K562 (cell line): ENCODE measurements around the gene LST1. TPM values are rescaled to one million over a fixed set of nuclear protein-coding genes. Genes with fewer than 3 reads are reported as not detected.

Experiments used
- ATAC-seq: fragments of 200-7000 bp; cut with Tn5 transposase; 3 replicates; pipeline ENCODE4 v1.9.1; 2020; ENCODE audit warnings: moderate library complexity
- BruUV-seq: library from RNA; stranded (reverse); fragments of 400-500 nt; replicated peaks from 2 replicates; lab custom pipeline; 2021; lab: Mats Ljungman, UMichigan
- CTCF ChIA-PET: fragments of 300-600 bp; formaldehyde crosslinking; extraction: SDS; loops from one replicate; lab custom pipeline; 2021; ENCODE audit warnings: low intra/inter-chr PET ratio; lab: Yijun Ruan, JAX
- POLR2A ChIA-PET: fragments of 300-600, 350-650 bp; sonication (Branson Sonifier 250); formaldehyde crosslinking; extraction: SDS; loops from one replicate; lab custom pipeline; 2021; ENCODE audit warnings: antibody characterized with exemption, inconsistent platforms; lab: Yijun Ruan, JAX
- DNase-seq, 4 experiments: peaks; one replicate each; pipeline versions ENCODE4 v3.0.0 to v3.0.0-alpha.2; 2011 to 2018; ENCODE audit warnings: low spot score in 3 of 4, mixed read lengths in 3 of 4; ENCODE audit errors: extremely low read depth in 1 of 4
- FAIRE-seq: peaks from 2 replicates; lab custom pipeline; 2011; peaks lifted over from hg19 to GRCh38; lab: Jason Lieb, UNC
- H2AFZ ChIP-seq: 2 replicates; pipeline ENCODE4 v1.6.0; 2011; ENCODE audit warnings: low read depth, low read length, control low read depth, inconsistent platforms
- H3K27ac ChIP-seq: fragments of 200-600 bp; 3 replicates; pipeline ENCODE4 v1.8.0; 2011; ENCODE audit warnings: low read depth, mild to moderate bottlenecking, control low read depth, inconsistent platforms, low read length, moderate library complexity, mixed read lengths; ENCODE audit errors: extremely low read depth
- H3K27me3 ChIP-seq, 2 experiments: fragments of 300-600 bp in 1 of 2; 2 replicates in 1 of 2; 3 replicates in 1 of 2; pipeline versions ENCODE4 v1.6.0 to v1.8.0; 2011; ENCODE audit warnings: inconsistent platforms in 2 of 2, low read length in 2 of 2, mild to moderate bottlenecking in 1 of 2, mixed read lengths in 1 of 2, moderate library complexity in 1 of 2; ENCODE audit not compliant: control insufficient read depth in 2 of 2, insufficient read depth in 2 of 2
- H3K36me3 ChIP-seq: fragments of 300-600 bp; 3 replicates; pipeline ENCODE4 v1.8.0; 2011; ENCODE audit warnings: mild to moderate bottlenecking, low read length, inconsistent platforms; ENCODE audit not compliant: control insufficient read depth, insufficient read depth
- H3K4me1 ChIP-seq, 2 experiments: fragments of 200-600 bp in 1 of 2; replicated peaks in 1 of 2; 2 replicates in 1 of 2; 3 replicates in 1 of 2; pipeline versions ENCODE4 v1.5.1 to v1.8.0; 2011; ENCODE audit warnings: inconsistent platforms in 2 of 2, low read length in 2 of 2, mild to moderate bottlenecking in 1 of 2, mixed read lengths in 1 of 2, moderate library complexity in 1 of 2; ENCODE audit not compliant: control insufficient read depth in 2 of 2, insufficient read depth in 2 of 2
- H3K4me2 ChIP-seq: 2 replicates; pipeline ENCODE4 v1.6.1; 2011; ENCODE audit warnings: low read length, control low read depth, inconsistent platforms, mixed read lengths; ENCODE audit not compliant: insufficient read depth
- H3K4me3 ChIP-seq: fragments of 200-600 bp; sonication (generic), shearing (Covaris generic); 2 replicates; pipeline ENCODE4 v1.5.1; 2016; ENCODE audit warnings: control low read depth, inconsistent platforms
- H3K79me2 ChIP-seq: fragments of 200-600 bp; 3 replicates; pipeline ENCODE4 v1.8.0; 2011; ENCODE audit warnings: low read length, inconsistent platforms; ENCODE audit not compliant: control insufficient read depth, insufficient read depth
- H3K9ac ChIP-seq, 2 experiments: 2 replicates each; pipeline versions ENCODE4 v1.6.0 to v1.6.1; 2011; ENCODE audit warnings: low read depth in 2 of 2, low read length in 2 of 2, control low read depth in 1 of 2, inconsistent platforms in 1 of 2, mild to moderate bottlenecking in 1 of 2, mixed read lengths in 1 of 2; ENCODE audit not compliant: insufficient read depth in 1 of 2
- H3K9me1 ChIP-seq: one replicate; pipeline ENCODE4 v1.6.0; 2011; ENCODE audit warnings: inconsistent platforms, mild to moderate bottlenecking, low read length, moderate library complexity; ENCODE audit not compliant: control insufficient read depth, insufficient read depth
- H3K9me3 ChIP-seq: replicated peaks from 2 replicates; pipeline ENCODE4 v1.5.1; 2011; ENCODE audit warnings: low read depth, low read length, inconsistent platforms; ENCODE audit not compliant: control insufficient read depth, insufficient read depth
- H4K20me1 ChIP-seq: replicated peaks from 2 replicates; pipeline ENCODE4 v1.6.1; 2011; ENCODE audit warnings: low read length, inconsistent platforms, mixed read lengths; ENCODE audit not compliant: control insufficient read depth, insufficient read depth
- ATF6 ChIP-seq: sonication (generic); formaldehyde crosslinking; IDR thresholded peaks from 2 replicates; pipeline ENCODE4 v1.4.0; 2020; ENCODE audit warnings: mild to moderate bottlenecking, missing genetic modification reagents
- COPS2 ChIP-seq: fragments of 450-650 bp; conservative IDR thresholded peaks from 2 replicates; pipeline ENCODE4 v1.6.1; 2016; ENCODE audit warnings: mild to moderate bottlenecking, moderate library complexity
- DACH1 ChIP-seq: fragments of 450-650 bp; IDR thresholded peaks from 2 replicates; pipeline ENCODE4 v1.6.1; 2018; ENCODE audit not compliant: partially characterized antibody
- FOXK1 ChIP-seq: sonication (generic); formaldehyde crosslinking; IDR thresholded peaks from 2 replicates; pipeline ENCODE4 v1.8.0; 2022; ENCODE audit warnings: missing genetic modification reagents, mild to moderate bottlenecking, borderline replicate concordance
- GATA2 ChIP-seq: sonication (generic); formaldehyde crosslinking; IDR thresholded peaks from 2 replicates; pipeline ENCODE4 v1.4.0; 2020; ENCODE audit warnings: mild to moderate bottlenecking, missing genetic modification reagents
- GTF2F1 ChIP-seq: IDR thresholded peaks from 2 replicates; pipeline ENCODE4 v1.6.1; 2011; ENCODE audit warnings: low read depth, low read length, improper control_type of control experiment
- KLF1 ChIP-seq: fragments of 450-650 bp; IDR thresholded peaks from 2 replicates; pipeline ENCODE4 v1.6.1; 2016; ENCODE audit warnings: missing genetic modification characterization, missing compliant biosample characterization
- NCOA4 ChIP-seq: fragments of 450-650 bp; IDR thresholded peaks from 2 replicates; pipeline ENCODE4 v1.6.1; 2018; ENCODE audit warnings: mild to moderate bottlenecking; ENCODE audit not compliant: partially characterized antibody
- NFE2L1 ChIP-seq: fragments of 450-650 bp; IDR thresholded peaks from 2 replicates; pipeline ENCODE4 v1.6.1; 2016; ENCODE audit warnings: missing genetic modification characterization, low read depth, mild to moderate bottlenecking, missing compliant biosample characterization, moderate library complexity, borderline replicate concordance
- PHF8 ChIP-seq: fragments of 200-600 bp; sonication (generic); IDR thresholded peaks from 2 replicates; pipeline ENCODE4 v1.6.1; 2012; ENCODE audit warnings: mixed run types, mild to moderate bottlenecking, inconsistent platforms, low read length, moderate library complexity, borderline replicate concordance
- RBM17 ChIP-seq: fragments of 200-400 bp; formaldehyde crosslinking; IDR thresholded peaks from 2 replicates; pipeline ENCODE4 v1.6.1; 2017; ENCODE audit warnings: low read depth, mild to moderate bottlenecking, low read length, borderline replicate concordance
- SETDB1 ChIP-seq: IDR thresholded peaks from one replicate; pipeline ENCODE4 v1.6.1; 2012; ENCODE audit warnings: low read length, control low read depth, inconsistent platforms
- SMAD3 ChIP-seq: fragments of 450-650 bp; formaldehyde crosslinking; conservative IDR thresholded peaks from 2 replicates; pipeline ENCODE4 v1.4.0; 2020; ENCODE audit warnings: mild to moderate bottlenecking
- SNIP1 ChIP-seq: fragments of 450-650 bp; IDR thresholded peaks from 2 replicates; pipeline ENCODE4 v1.7.1; 2017; ENCODE audit warnings: low read depth, mild to moderate bottlenecking
- ZFPM2 ChIP-seq: fragments of 250-450 bp; sonication (Bioruptor Pico); IDR thresholded peaks from 2 replicates; pipeline ENCODE4 v1.5.1; 2022; ENCODE audit warnings: mild to moderate bottlenecking
- ZNF263 ChIP-seq: sonication (generic); formaldehyde crosslinking; IDR thresholded peaks from 2 replicates; pipeline ENCODE4 v1.8.0; 2022; ENCODE audit warnings: mild to moderate bottlenecking, missing genetic modification reagents, borderline replicate concordance
- ZNF589 ChIP-seq: fragments of 200-800 bp; sonication (Bioruptor generic); IDR thresholded peaks from 2 replicates; pipeline ENCODE4 v1.6.1; 2016; ENCODE audit warnings: low read depth, missing genetic modification characterization, missing compliant biosample characterization
- ZNF778 ChIP-seq: fragments of 450-650 bp; formaldehyde crosslinking; IDR thresholded peaks from 2 replicates; pipeline ENCODE4 v1.4.0; 2020; ENCODE audit warnings: mild to moderate bottlenecking, moderate library complexity
- WGBS: fragments of 100-300 bp; shearing (Covaris generic); methylation state at CpG from one replicate; pipeline ENCODE4 v1.1.6; 2016; ENCODE audit warnings: low coverage, mixed read lengths; ENCODE audit not compliant: insufficient coverage; ENCODE audit errors: missing lambda C conversion rate; 5-methylcytosine and 5-hydroxymethylcytosine counted together
- in situ Hi-C: fragments of 300-500 bp; cut with MboI; formaldehyde crosslinking; loops from 4 replicates; pipeline ENCODE4 v1.15.0; 2018; ENCODE audit warnings: inconsistent platforms, mixed read lengths
- intact Hi-C: fragments of 100-400 bp; cut with micrococcal nuclease; formaldehyde crosslinking; loops from 2 replicates; pipeline ENCODE4 v1.14.2; 2022
- polyA plus RNA-seq, 8 experiments: library from polyadenylated mRNA; depleted of rRNA in 4 of 8; stranded (reverse) in 5 of 8; unstranded in 3 of 8; fragments of >200 nt; fragmentation: Nextera tagmentation in 2 of 8; fragmentation: Illumina TruSeq in 1 of 8; extraction: Ambion mirVana in 2 of 8; extraction: Trizol in 1 of 8; gene quantifications; 2 replicates each; pipeline versions ENCODE4 v1.2.1 to v1.2.3, GENCODE V29; 2011 to 2014; ENCODE audit warnings: inconsistent platforms in 1 of 8, missing spikeins in 1 of 8
- total RNA-seq, 7 experiments: library from RNA; depleted of rRNA in 6 of 7; stranded (reverse); fragments of >200 nt in 6 of 7; fragmentation: Illumina TruSeq in 2 of 7; extraction: Trizol in 2 of 7; gene quantifications; 2 replicates each; pipeline versions ENCODE4 v1.2.1 to v1.2.3, GENCODE V29; 2011 to 2021; ENCODE audit warnings: low replicate concordance in 1 of 7
- TF ChIP-seq, protein P1 (sequence below): sonication (generic); formaldehyde crosslinking; IDR thresholded peaks from 2 replicates; pipeline ENCODE4 v1.8.0; 2022; ENCODE audit warnings: mild to moderate bottlenecking, missing genetic modification reagents, borderline replicate concordance

Gene LST1
- total and polyA plus RNA-seq, 9 of the 15 experiments (the other 6 are each of a cell fraction or from before 2014, with no cell fraction given): 0.82 to 7.8 (median 1.7) TPM

DNA sequence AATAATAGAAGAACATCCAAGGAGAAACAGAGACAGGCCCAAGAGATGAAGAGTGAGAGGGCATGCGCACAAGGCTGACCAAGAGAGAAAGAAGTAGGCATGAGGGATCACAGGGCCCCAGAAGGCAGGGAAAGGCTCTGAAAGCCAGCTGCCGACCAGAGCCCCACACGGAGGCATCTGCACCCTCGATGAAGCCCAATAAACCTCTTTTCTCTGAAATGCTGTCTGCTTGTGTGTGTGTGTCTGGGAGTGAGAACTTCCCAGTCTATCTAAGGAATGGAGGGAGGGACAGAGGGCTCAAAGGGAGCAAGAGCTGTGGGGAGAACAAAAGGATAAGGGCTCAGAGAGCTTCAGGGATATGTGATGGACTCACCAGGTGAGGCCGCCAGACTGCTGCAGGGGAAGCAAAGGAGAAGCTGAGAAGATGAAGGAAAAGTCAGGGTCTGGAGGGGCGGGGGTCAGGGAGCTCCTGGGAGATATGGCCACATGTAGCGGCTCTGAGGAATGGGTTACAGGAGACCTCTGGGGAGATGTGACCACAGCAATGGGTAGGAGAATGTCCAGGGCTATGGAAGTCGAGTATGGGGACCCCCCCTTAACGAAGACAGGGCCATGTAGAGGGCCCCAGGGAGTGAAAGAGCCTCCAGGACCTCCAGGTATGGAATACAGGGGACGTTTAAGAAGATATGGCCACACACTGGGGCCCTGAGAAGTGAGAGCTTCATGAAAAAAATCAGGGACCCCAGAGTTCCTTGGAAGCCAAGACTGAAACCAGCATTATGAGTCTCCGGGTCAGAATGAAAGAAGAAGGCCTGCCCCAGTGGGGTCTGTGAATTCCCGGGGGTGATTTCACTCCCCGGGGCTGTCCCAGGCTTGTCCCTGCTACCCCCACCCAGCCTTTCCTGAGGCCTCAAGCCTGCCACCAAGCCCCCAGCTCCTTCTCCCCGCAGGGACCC is 11.7 kb upstream of the LST1 start:
- no peak overlapping the region for H2AFZ ChIP-seq
- TF ChIP-seq RBM17 (no peak), PHF8 (no peak), NFE2L1 (tag) (no peak), ZNF263 (CRISPR knock-in tag) (no peak), NCOA4 (no peak), SNIP1 (no peak), GTF2F1 (no peak), GATA2 (CRISPR knock-in tag) (no peak), SMAD3 (no peak), FOXK1 (no peak), KLF1 (tag) (no peak), ATF6 (CRISPR knock-in tag) (no peak), DACH1 (no peak), ZNF589 (CRISPR knock-in tag) (no peak), COPS2 (no peak), ZNF778 (no peak), ZFPM2 (CRISPR knock-in tag) (no peak), SETDB1 (no peak)
- TF ChIP-seq, protein P1, sequence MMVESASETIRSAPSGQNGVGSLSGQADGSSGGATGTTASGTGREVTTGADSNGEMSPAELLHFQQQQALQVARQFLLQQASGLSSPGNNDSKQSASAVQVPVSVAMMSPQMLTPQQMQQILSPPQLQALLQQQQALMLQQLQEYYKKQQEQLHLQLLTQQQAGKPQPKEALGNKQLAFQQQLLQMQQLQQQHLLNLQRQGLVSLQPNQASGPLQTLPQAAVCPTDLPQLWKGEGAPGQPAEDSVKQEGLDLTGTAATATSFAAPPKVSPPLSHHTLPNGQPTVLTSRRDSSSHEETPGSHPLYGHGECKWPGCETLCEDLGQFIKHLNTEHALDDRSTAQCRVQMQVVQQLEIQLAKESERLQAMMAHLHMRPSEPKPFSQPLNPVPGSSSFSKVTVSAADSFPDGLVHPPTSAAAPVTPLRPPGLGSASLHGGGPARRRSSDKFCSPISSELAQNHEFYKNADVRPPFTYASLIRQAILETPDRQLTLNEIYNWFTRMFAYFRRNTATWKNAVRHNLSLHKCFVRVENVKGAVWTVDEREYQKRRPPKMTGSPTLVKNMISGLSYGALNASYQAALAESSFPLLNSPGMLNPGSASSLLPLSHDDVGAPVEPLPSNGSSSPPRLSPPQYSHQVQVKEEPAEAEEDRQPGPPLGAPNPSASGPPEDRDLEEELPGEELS (CRISPR knock-in tag): no peak

More for the DNA sequence above, 11.7 kb upstream of the LST1 start:
- Histone ChIP-seq H3K36me3 (no peaks in the 10 kb centered on the region), H3K9ac (no peak overlapping the region), H3K4me3 (no peak overlapping the region), H3K27ac (no peak overlapping the region), H4K20me1 (no peaks in the 10 kb centered on the region), H3K9me3 (no peaks in the 10 kb centered on the region), H3K27me3 (no peaks in the 10 kb centered on the region), H3K4me1 (peaks cover 0 to 20% of the 10 kb centered on the region in 2 experiments; a peak in 2 of 5 replicates), H3K79me2 (no peaks in the 10 kb centered on the region), H3K4me2 (no peak overlapping the region), H3K9me1 (no peaks in the 10 kb centered on the region)
- ChIA-PET POLR2A (interaction anchor here (0.6 to 2.0 kb wide), 14 partner anchors 9 to 146 kb away, joined by 3 to 10 read pairs (median 4); partner anchors contain the start of genes ATP6V1G2, DDX39B and NCR3), CTCF (interaction anchor here (0.7 kb wide), 1 partner anchor 23 kb away, joined by 3 read pairs; no protein-coding TSS in a partner anchor)
- FAIRE-seq (no peak), ATAC-seq (peak; percentile 56), DNase-seq (no peak)
- no TSS peak for BruUV-seq
- intact Hi-C loops: no loop called here
- in situ Hi-C loops: no loop called here
- WGBS: 29% methylated on average over 14 of the region's 14 CpGs
